AG04450 (cell line): ENCODE results near the gene MAPKAP1. TPM values are rescaled to one million over a fixed set of nuclear protein-coding genes. Genes with fewer than 3 reads are reported as not detected.

ENCODE experiments used
- CTCF ChIA-PET: fragments of 300-600, 350-600 bp; formaldehyde crosslinking; extraction: SDS; loops from one replicate; lab custom pipeline; 2022; ENCODE audit warnings: antibody characterized with exemption, inconsistent platforms; lab: Charles Lee
- POLR2A ChIA-PET: fragments of 350-600 bp; formaldehyde crosslinking; extraction: SDS; loops from one replicate; lab custom pipeline; 2021; ENCODE audit warnings: antibody characterized with exemption, inconsistent platforms; lab: Yijun Ruan, JAX
- DNase-seq: peaks from one replicate; pipeline ENCODE4 v3.0.0-alpha.2; 2011; ENCODE audit warnings: low read depth, low spot score
- H3K27ac ChIP-seq: one replicate; pipeline ENCODE4 v1.5.1; 2012; ENCODE audit warnings: low read depth, low read length, control low read depth
- H3K27me3 ChIP-seq: one replicate; pipeline ENCODE4 v1.6.0; 2012; ENCODE audit warnings: low read length; ENCODE audit not compliant: control insufficient read depth, insufficient read depth
- H3K4me3 ChIP-seq: 2 replicates; pipeline ENCODE4 v1.5.1; 2011; ENCODE audit warnings: mild to moderate bottlenecking, low read depth, low read length, control low read depth
- H3K9me3 ChIP-seq: 2 replicates; pipeline ENCODE4 v1.5.1; 2012; ENCODE audit warnings: low read length; ENCODE audit not compliant: control insufficient read depth, insufficient read depth
- CTCF ChIP-seq: IDR thresholded peaks from 2 replicates; pipeline ENCODE4 v1.5.1; 2011; ENCODE audit warnings: low read depth, low read length, control low read depth, inconsistent platforms
- polyA plus RNA-seq: library from polyadenylated mRNA; depleted of rRNA; stranded (reverse); fragments of >200 nt; gene quantifications from 2 replicates; pipeline ENCODE4 v1.2.3, GENCODE V29; 2011

The MAPKAP1 gene
- polyA plus RNA-seq, 1 experiment = 140 TPM

- no peaks in the 10 kb centered on the region for H3K27me3 ChIP-seq
- no peak overlapping the region for H3K27ac ChIP-seq
- DNase-seq = no peak
- ChIA-PET POLR2A (no interaction called here), CTCF (no interaction called here)
- H3K9me3 ChIP-seq = no peaks in the 10 kb centered on the region
- no peak overlapping the region for H3K4me3 ChIP-seq
- no peak for TF ChIP-seq CTCF
Observed at GRCh38 chr9:125493881-125494652, 212.9 kb downstream of the MAPKAP1 start.

GRCh38 chr9:125493384-125493783, 213.6 kb downstream of the MAPKAP1 start:
- no peaks in the 10 kb centered on the region for H3K27me3 ChIP-seq
- H3K4me3 ChIP-seq = no peak overlapping the region
- ChIA-PET POLR2A (no interaction called here), CTCF (no interaction called here)
- no peak for TF ChIP-seq CTCF
- no peaks in the 10 kb centered on the region for H3K9me3 ChIP-seq
- no peak for DNase-seq
- no peak overlapping the region for H3K27ac ChIP-seq

DNA sequence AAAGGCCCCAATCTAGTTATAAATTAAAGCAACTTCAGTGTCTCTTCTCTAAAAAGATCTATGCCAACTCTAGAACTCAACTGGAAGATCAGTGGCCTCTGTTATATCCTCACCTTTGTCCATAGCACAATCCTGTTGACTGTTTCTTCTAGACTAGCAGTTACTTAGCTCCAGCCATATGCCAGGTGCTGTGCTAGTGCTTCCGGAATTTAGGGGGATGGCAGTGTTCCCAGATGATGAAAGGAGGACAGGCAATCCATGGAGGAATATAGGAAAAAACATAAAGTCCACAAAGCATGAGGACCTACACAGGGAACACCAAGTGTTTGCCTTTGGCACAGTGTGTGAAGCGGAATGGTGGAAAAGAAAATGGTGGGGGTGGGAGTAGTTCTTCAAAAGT, 214.3 kb downstream of the MAPKAP1 start:
- no peak for TF ChIP-seq CTCF
- Histone ChIP-seq H3K4me3 (no peak overlapping the region), H3K27ac (no peak overlapping the region), H3K9me3 (no peaks in the 10 kb centered on the region), H3K27me3 (no peaks in the 10 kb centered on the region)
- ChIA-PET POLR2A (no interaction called here), CTCF (no interaction called here)
- DNase-seq = no peak

DNA sequence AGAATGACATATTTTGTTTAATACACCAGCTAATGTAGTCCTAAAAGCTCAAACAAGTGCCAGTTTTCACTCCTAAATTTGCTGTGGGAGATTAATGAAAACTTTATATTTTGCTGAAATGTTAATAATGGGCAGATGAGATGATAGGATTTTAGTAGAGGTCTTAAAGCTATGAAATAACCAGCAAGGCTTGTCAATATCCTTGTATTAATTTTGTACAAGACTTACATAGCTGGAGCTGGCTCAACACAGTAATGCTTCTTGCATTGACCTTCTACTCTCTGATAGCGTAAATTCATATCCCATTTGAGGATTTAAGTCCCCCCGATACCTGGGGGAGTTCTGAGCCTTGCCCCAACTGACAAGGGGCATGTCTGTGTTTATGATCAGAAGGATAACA, 219.2 kb downstream of the MAPKAP1 start:
- Histone ChIP-seq H3K27ac (no peak overlapping the region), H3K27me3 (no peaks in the 10 kb centered on the region), H3K9me3 (no peaks in the 10 kb centered on the region), H3K4me3 (no peak overlapping the region)
- ChIA-PET CTCF (no interaction called here), POLR2A (no interaction called here)
- DNase-seq = no peak
- TF ChIP-seq CTCF = no peak

DNA sequence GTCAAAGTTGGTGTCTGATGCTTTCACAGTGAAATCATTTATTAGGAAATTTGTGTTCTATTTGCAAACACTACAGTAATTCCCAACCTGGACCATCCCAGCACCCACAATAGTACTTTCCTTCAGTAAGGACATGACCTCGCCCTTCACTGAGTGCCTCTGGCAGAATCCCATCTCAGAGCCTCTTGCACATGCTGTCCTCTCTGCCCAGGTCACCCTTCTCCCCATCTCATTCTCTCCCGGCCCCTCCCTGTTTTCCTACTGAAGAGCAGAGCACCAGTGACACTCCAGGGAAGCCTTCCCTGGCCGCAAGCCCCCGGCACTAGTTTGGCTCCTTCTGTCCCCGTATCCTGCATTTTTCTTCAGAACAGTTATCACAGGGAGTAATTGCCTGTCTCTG, 220.4 kb downstream of the MAPKAP1 start:
- no peak for DNase-seq
- no peak for TF ChIP-seq CTCF
- ChIA-PET CTCF (no interaction called here), POLR2A (no interaction called here)
- Histone ChIP-seq H3K4me3 (no peak overlapping the region), H3K27me3 (no peaks in the 10 kb centered on the region), H3K9me3 (no peaks in the 10 kb centered on the region), H3K27ac (no peak overlapping the region)
